Measurements from ENCODE around the gene RCN2. TPM values are rescaled to one million over a fixed set of nuclear protein-coding genes. Genes with fewer than 3 reads are reported as not detected.

RCN2 gene
- total and polyA plus RNA-seq, 2 donors (not counting 3 experiments of a cell fraction or from before 2014, with no cell fraction given): 45.2 to 71.9 TPM

- ChIA-PET CTCF (interaction anchor here (1.2 to 1.6 kb wide), 4 partner anchors 9 to 38 kb away, joined by 3 to 5 read pairs (median 4); no protein-coding TSS in a partner anchor), POLR2A (no interaction called here)
- no peak for DNase-seq (ENCODE audit: low read depth, low spot score)
- Histone ChIP-seq H3K4me2 (ENCODE audit: insufficient read depth, low read length) (no peak overlapping the region), H4K20me1 (replicated peaks; ENCODE audit: control insufficient read depth, extremely low read depth, insufficient read depth, low read length) (no peaks in the 10 kb centered on the region), H3K27ac (ENCODE audit: insufficient read depth, low read depth, low read length) (no peak overlapping the region), H3K9me1 (replicated peaks; ENCODE audit: control insufficient read depth, extremely low read depth, insufficient read depth, low read length) (no peaks in the 10 kb centered on the region), H3K9me3 (replicated peaks; ENCODE audit: control insufficient read depth, insufficient read depth, low read length) (no peaks in the 10 kb centered on the region), H3K79me2 (ENCODE audit: control insufficient read depth, insufficient read depth, low read length) (no peaks in the 10 kb centered on the region), H3K27me3 (ENCODE audit: control insufficient read depth in 2 of 2, insufficient read depth in 2 of 2, low read length in 2 of 2) (peaks cover 0 to 2% of the 10 kb centered on the region in 2 experiments), H2AFZ (ENCODE audit: low read depth, low read length) (no peak overlapping the region), H3K9ac (replicated peaks; ENCODE audit: extremely low read depth, insufficient read depth, low read length) (no peak overlapping the region), H3K4me1 (ENCODE audit: control insufficient read depth, extremely low read depth, insufficient read depth, low read length) (no peaks in the 10 kb centered on the region), H3K36me3 (ENCODE audit: control insufficient read depth in 2 of 2, extremely low read depth in 1 of 2, insufficient read depth in 2 of 2, low read length in 2 of 2) (no peaks in the 10 kb centered on the region), H3K4me3 (replicated peaks in 1 of 3; ENCODE audit: insufficient read depth in 1 of 3, low read depth in 1 of 3, low read length in 3 of 3) (no peak overlapping the region)
- intact Hi-C loops (cut with micrococcal nuclease) (loop anchor here (10.0 kb wide), 1 partner anchor 125 kb away; no protein-coding TSS in a partner anchor), dilution Hi-C loops (cut with MboI; ENCODE audit: extremely low pct_ligation_motif_present, low sequenced_read_pairs) (no loop called here)
- FAIRE-seq: no peak
- TF ChIP-seq MYC (IDR thresholded peaks at IDR 0.05; ENCODE audit: low read depth, low read length) (no peak), JUN (IDR thresholded peaks at IDR 0.05; ENCODE audit: borderline replicate concordance, insufficient read depth, insufficient read length, low read depth) (no peak), EZH2 (IDR thresholded peaks at IDR 0.05; ENCODE audit: borderline replicate concordance, low read depth, low read length, severe bottlenecking) (no peak), POLR2AphosphoS5 (IDR thresholded peaks at IDR 0.05; ENCODE audit: insufficient read depth, low read depth, low read length) (no peak)
- no TSS peak for BruUV-seq (replicated peaks)
These were observed 47.9 kb downstream of the RCN2 start for GRCh38 chr15:76979331-76979925.

- H3K27me3 ChIP-seq (ENCODE audit: control insufficient read depth in 2 of 2, insufficient read depth in 2 of 2, low read length in 2 of 2): peaks cover 0 to 2% of the 10 kb centered on the region in 2 experiments
- H3K36me3 ChIP-seq (ENCODE audit: control insufficient read depth in 2 of 2, extremely low read depth in 1 of 2, insufficient read depth in 2 of 2, low read length in 2 of 2): no peaks in the 10 kb centered on the region
- intact Hi-C loops (cut with micrococcal nuclease): loop anchor here (10.0 kb wide), 1 partner anchor 125 kb away; no protein-coding TSS in a partner anchor
- no peak overlapping the region for H3K4me3 ChIP-seq (replicated peaks in 1 of 3; ENCODE audit: insufficient read depth in 1 of 3, low read depth in 1 of 3, low read length in 3 of 3)
- no peak for DNase-seq (ENCODE audit: low read depth, low spot score)
- no peaks in the 10 kb centered on the region for H3K79me2 ChIP-seq (ENCODE audit: control insufficient read depth, insufficient read depth, low read length)
- no TSS peak for BruUV-seq (replicated peaks)
- no peak overlapping the region for H2AFZ ChIP-seq (ENCODE audit: low read depth, low read length)
- H3K27ac ChIP-seq (ENCODE audit: insufficient read depth, low read depth, low read length): no peak overlapping the region
- H3K9me1 ChIP-seq (replicated peaks; ENCODE audit: control insufficient read depth, extremely low read depth, insufficient read depth, low read length): no peaks in the 10 kb centered on the region
- dilution Hi-C loops (cut with MboI; ENCODE audit: extremely low pct_ligation_motif_present, low sequenced_read_pairs): no loop called here
- POLR2A ChIA-PET: no interaction called here
- no peaks in the 10 kb centered on the region for H3K4me1 ChIP-seq (ENCODE audit: control insufficient read depth, extremely low read depth, insufficient read depth, low read length)
- H3K9me3 ChIP-seq (replicated peaks; ENCODE audit: control insufficient read depth, insufficient read depth, low read length): no peaks in the 10 kb centered on the region
- TF ChIP-seq FOS (IDR thresholded peaks at IDR 0.05; ENCODE audit: borderline replicate concordance, insufficient read depth, low read length) (no peak), CTCF (IDR thresholded peaks at IDR 0.05; ENCODE audit: extremely low read depth in 1 of 2, insufficient read depth in 1 of 2, low read depth in 1 of 2, low read length in 2 of 2) (no peak), POLR2AphosphoS5 (IDR thresholded peaks at IDR 0.05; ENCODE audit: insufficient read depth, low read depth, low read length) (no peak), MAX (IDR thresholded peaks at IDR 0.05; ENCODE audit: insufficient read depth, insufficient read length) (no peak), EZH2 (IDR thresholded peaks at IDR 0.05; ENCODE audit: borderline replicate concordance, low read depth, low read length, severe bottlenecking) (no peak), POLR2A (IDR thresholded peaks at IDR 0.05; ENCODE audit: low read depth, low read length) (no peak), JUN (IDR thresholded peaks at IDR 0.05; ENCODE audit: borderline replicate concordance, insufficient read depth, insufficient read length, low read depth) (no peak), GATA2 (IDR thresholded peaks at IDR 0.05; ENCODE audit: insufficient read depth, insufficient read length, low read depth, low read length) (no peak), MYC (IDR thresholded peaks at IDR 0.05; ENCODE audit: low read depth, low read length) (no peak)
- CTCF ChIA-PET: interaction anchor here (1.2 to 4.5 kb wide), 4 partner anchors 7 to 39 kb away, joined by 3 to 25 read pairs (median 4); no protein-coding TSS in a partner anchor
- H3K9ac ChIP-seq (replicated peaks; ENCODE audit: extremely low read depth, insufficient read depth, low read length): no peak overlapping the region
- no peaks in the 10 kb centered on the region for H4K20me1 ChIP-seq (replicated peaks; ENCODE audit: control insufficient read depth, extremely low read depth, insufficient read depth, low read length)
- H3K4me2 ChIP-seq (ENCODE audit: insufficient read depth, low read length): no peak overlapping the region
- no peak for FAIRE-seq
These were observed 48.5 kb downstream of the RCN2 start for GRCh38 chr15:76979996-76980520.
